Neural progenitor cell (in vitro differentiated cells): ENCODE results near the gene ANKRD2.

Experiments
- CTCF ChIP-seq: fragments of 200-600 bp; sonication (generic); IDR thresholded peaks from 2 replicates; pipeline ENCODE4 v1.5.1; 2017; ENCODE audit warnings: antibody characterized with exemption, mild to moderate bottlenecking
- EZH2 ChIP-seq: fragments of 200-600 bp; sonication (generic); IDR thresholded peaks from 2 replicates; pipeline ENCODE4 v1.6.1; 2017; ENCODE audit warnings: antibody characterized with exemption, mild to moderate bottlenecking, moderate library complexity

- TF ChIP-seq EZH2 (no peak), CTCF (no peak)
Measured at GRCh38 chr10:97600616-97601015, 28.0 kb downstream of the ANKRD2 start.
